Dermis microvascular lymphatic vessel endothelial cell (primary cell): ENCODE measurements around the gene SLC12A7. TPM values are rescaled to one million over a fixed set of nuclear protein-coding genes. Genes with fewer than 3 reads are reported as not detected.
"Not testable (repeated sequence)": the region's sequence is repeated elsewhere in the genome, so short reads cannot be mapped to it uniquely, and the experiment has no call there.

ENCODE experiments used
- DNase-seq, 2 donors: peaks; one replicate each; pipeline versions ENCODE4 v3.0.0 to v3.0.0-alpha.2; 2010; ENCODE audit warnings: low read depth in 2 of 2
- total RNA-seq: library from RNA; depleted of rRNA; stranded (reverse); fragments of >200 nt; gene quantifications from 2 replicates; pipeline ENCODE4 v1.2.1, GENCODE V29; 2014

SLC12A7 gene
- total RNA-seq, 1 donor from 2014 or later = 20.2 TPM

GRCh38 chr5:1125695-1126094 lies 13.8 kb upstream of the SLC12A7 start:
- not testable (repeated sequence) for DNase-seq

- DNase-seq = peak; percentile 46 to 74
Observed at GRCh38 chr5:1125030-1125357, 13.1 kb upstream of the SLC12A7 start.

GRCh38 chr5:1124205-1125029 lies 12.6 kb upstream of the SLC12A7 start:
- DNase-seq = no peak

GRCh38 chr5:1123418-1124147 lies 11.7 kb upstream of the SLC12A7 start:
- DNase-seq = no peak

- DNase-seq = no peak
Observed at GRCh38 chr5:1122511-1123294, 10.8 kb upstream of the SLC12A7 start.

- DNase-seq = no peak
Observed at GRCh38 chr5:1121891-1122290, 10.0 kb upstream of the SLC12A7 start.

GRCh38 chr5:1121044-1121443 lies 9.2 kb upstream of the SLC12A7 start:
- no peak for DNase-seq

GRCh38 chr5:1120236-1120999 lies 8.6 kb upstream of the SLC12A7 start:
- DNase-seq = no peak

GRCh38 chr5:1119312-1119831 lies 7.5 kb upstream of the SLC12A7 start:
- DNase-seq = no peak

- no peak for DNase-seq
Observed at GRCh38 chr5:1118738-1119137, 6.9 kb upstream of the SLC12A7 start.

GRCh38 chr5:1118231-1118698 lies 6.4 kb upstream of the SLC12A7 start:
- DNase-seq = no peak

GRCh38 chr5:1116977-1117376 lies 5.1 kb upstream of the SLC12A7 start:
- no peak for DNase-seq

- no peak for DNase-seq
Observed at GRCh38 chr5:1116109-1116740, 4.4 kb upstream of the SLC12A7 start.

- DNase-seq = no peak
Observed at GRCh38 chr5:1115123-1115815, 3.4 kb upstream of the SLC12A7 start.

GRCh38 chr5:1113805-1114586 lies 2.1 kb upstream of the SLC12A7 start:
- no peak for DNase-seq

GRCh38 chr5:1113332-1113690 lies 1.4 kb upstream of the SLC12A7 start:
- no peak for DNase-seq

- DNase-seq = peak; percentile 47 to 48
Observed at GRCh38 chr5:1112596-1113331, 901 bp upstream of the SLC12A7 start.

- DNase-seq = no peak
Observed at GRCh38 chr5:1111241-1111726, 579 bp downstream of the SLC12A7 start.
